H9 (cell line): ENCODE results near the gene GABRG2. TPM values are rescaled to one million over a fixed set of nuclear protein-coding genes. Genes with fewer than 3 reads are reported as not detected.

ENCODE experiments used
- DNase-seq: peaks from one replicate; pipeline ENCODE4 v3.0.0-alpha.2; 2017
- H2AFZ ChIP-seq: one replicate; pipeline ENCODE4 v1.6.1; 2013; ENCODE audit warnings: mild to moderate bottlenecking, low read length, control low read depth, moderate library complexity
- H2AK5ac ChIP-seq: 2 replicates; pipeline ENCODE4 v1.6.1; 2013; ENCODE audit warnings: low read length, control low read depth, mixed read lengths; ENCODE audit not compliant: insufficient read length
- H2BK120ac ChIP-seq: one replicate; pipeline ENCODE4 v1.6.1; 2013; ENCODE audit warnings: low read depth, mild to moderate bottlenecking, low read length, control low read depth, inconsistent platforms; ENCODE audit not compliant: poor library complexity, severe bottlenecking
- H2BK12ac ChIP-seq: 2 replicates; pipeline ENCODE4 v1.6.1; 2013; ENCODE audit warnings: low read length, control low read depth, mixed read lengths, low read depth; ENCODE audit not compliant: insufficient read length
- H2BK15ac ChIP-seq: 2 replicates; pipeline ENCODE4 v1.6.1; 2013; ENCODE audit warnings: low read depth, low read length, control low read depth
- H2BK20ac ChIP-seq: one replicate; pipeline ENCODE4 v1.6.1; 2013; ENCODE audit warnings: low read depth, mild to moderate bottlenecking, low read length, control low read depth, inconsistent platforms; ENCODE audit not compliant: poor library complexity, severe bottlenecking
- H2BK5ac ChIP-seq: 2 replicates; pipeline ENCODE4 v1.6.1; 2013; ENCODE audit warnings: low read length, control low read depth, mixed read lengths; ENCODE audit not compliant: insufficient read length
- H3K14ac ChIP-seq: 2 replicates; pipeline ENCODE4 v1.6.1; 2013; ENCODE audit warnings: low read length, control low read depth; ENCODE audit not compliant: insufficient read depth
- H3K18ac ChIP-seq: 2 replicates; pipeline ENCODE4 v1.6.1; 2013; ENCODE audit warnings: low read depth, mild to moderate bottlenecking, mixed read lengths, low read length, control low read depth; ENCODE audit not compliant: insufficient read length
- H3K23ac ChIP-seq: 2 replicates; pipeline ENCODE4 v1.6.1; 2013; ENCODE audit warnings: low read length, control low read depth, mixed read lengths, low read depth; ENCODE audit not compliant: insufficient read length
- H3K23me2 ChIP-seq: 2 replicates; pipeline ENCODE4 v1.6.1; 2013; ENCODE audit warnings: low read depth, mild to moderate bottlenecking, mixed read lengths, low read length, control low read depth; ENCODE audit not compliant: insufficient read length, poor library complexity, severe bottlenecking
- H3K27ac ChIP-seq: 2 replicates; pipeline ENCODE4 v1.5.1; 2013; ENCODE audit warnings: low read length, control low read depth, mixed read lengths, low read depth; ENCODE audit not compliant: insufficient read length
- H3K27me3 ChIP-seq: 2 replicates; pipeline ENCODE4 v1.6.1; 2013; ENCODE audit warnings: low read length, control low read depth, inconsistent platforms; ENCODE audit not compliant: insufficient read depth
- H3K4ac ChIP-seq: 2 replicates; pipeline ENCODE4 v1.6.1; 2013; ENCODE audit warnings: low read depth, mild to moderate bottlenecking, control low read depth, inconsistent platforms, low read length, moderate library complexity
- H3K4me1 ChIP-seq: 2 replicates; pipeline ENCODE4 v1.6.1; 2013; ENCODE audit warnings: low read length, control low read depth, inconsistent platforms; ENCODE audit not compliant: insufficient read depth
- H3K4me2 ChIP-seq: 2 replicates; pipeline ENCODE4 v1.6.1; 2013; ENCODE audit warnings: low read length, control low read depth, mixed read lengths; ENCODE audit not compliant: insufficient read length, insufficient read depth
- H3K56ac ChIP-seq: 2 replicates; pipeline ENCODE4 v1.6.1; 2013; ENCODE audit warnings: low read depth, mild to moderate bottlenecking, mixed read lengths, low read length, control low read depth; ENCODE audit not compliant: insufficient read length
- H3K79me1 ChIP-seq: 2 replicates; pipeline ENCODE4 v1.6.1; 2013; ENCODE audit warnings: low read depth, mild to moderate bottlenecking, moderate library complexity, low read length, control low read depth, inconsistent platforms; ENCODE audit not compliant: insufficient read depth, poor library complexity, severe bottlenecking
- H3K79me2 ChIP-seq: 2 replicates; pipeline ENCODE4 v1.6.1; 2013; ENCODE audit warnings: low read length, control low read depth, inconsistent platforms; ENCODE audit not compliant: insufficient read depth
- H3K9ac ChIP-seq: 2 replicates; pipeline ENCODE4 v1.6.1; 2013; ENCODE audit warnings: low read length, control low read depth, mixed read lengths; ENCODE audit not compliant: insufficient read length; ENCODE audit errors: extremely low read depth
- H3K9me3 ChIP-seq: one replicate; pipeline ENCODE4 v1.6.1; 2013; ENCODE audit warnings: low read depth, low read length, inconsistent platforms; ENCODE audit not compliant: control insufficient read depth
- H3T11ph ChIP-seq: one replicate; pipeline ENCODE4 v1.6.1; 2013; ENCODE audit warnings: mild to moderate bottlenecking, low read length, control low read depth, inconsistent platforms
- H4K20me1 ChIP-seq: one replicate; pipeline ENCODE4 v1.6.1; 2013; ENCODE audit not compliant: control insufficient read depth, insufficient read length, insufficient read depth
- H4K5ac ChIP-seq: 2 replicates; pipeline ENCODE4 v1.6.1; 2013; ENCODE audit warnings: low read depth, mild to moderate bottlenecking, mixed read lengths, low read length, control low read depth; ENCODE audit not compliant: insufficient read length
- H4K8ac ChIP-seq: replicated peaks from 2 replicates; pipeline ENCODE4 v1.6.1; 2013; ENCODE audit warnings: low read length, control low read depth, mixed read lengths, low read depth; ENCODE audit not compliant: insufficient read length
- H4K91ac ChIP-seq: 2 replicates; pipeline ENCODE4 v1.6.1; 2013; ENCODE audit warnings: low read depth, mild to moderate bottlenecking, moderate library complexity, mixed read lengths, low read length, control low read depth; ENCODE audit not compliant: insufficient read length
- H3K27ac Mint-ChIP-seq, 3 experiments: 2 replicates in 2 of 3; 3 replicates in 1 of 3; pipeline ENCODE4 v1.8.0; 2020 to 2021; ENCODE audit warnings: mixed read lengths in 3 of 3, mild to moderate bottlenecking in 1 of 3, moderate library complexity in 1 of 3
- H3K27me3 Mint-ChIP-seq: 2 replicates; pipeline ENCODE4 v1.8.0; 2021; ENCODE audit warnings: low read depth, mild to moderate bottlenecking, moderate library complexity, mixed read lengths
- H3K36me3 Mint-ChIP-seq, 3 experiments: 2 replicates in 2 of 3; 3 replicates in 1 of 3; pipeline ENCODE4 v1.8.0; 2020 to 2021; ENCODE audit warnings: low read depth in 3 of 3, mixed read lengths in 3 of 3; ENCODE audit not compliant: insufficient read depth in 1 of 3
- H3K4me1 Mint-ChIP-seq, 2 experiments: 2 replicates each; pipeline ENCODE4 v1.8.0; 2020; ENCODE audit warnings: mixed read lengths in 2 of 2
- H3K4me3 Mint-ChIP-seq, 2 experiments: 2 replicates in 1 of 2; 3 replicates in 1 of 2; pipeline ENCODE4 v1.8.0; 2020 to 2021; ENCODE audit warnings: mild to moderate bottlenecking in 2 of 2, mixed read lengths in 2 of 2, moderate library complexity in 1 of 2
- H3K9me3 Mint-ChIP-seq, 2 experiments: 2 replicates in 1 of 2; 3 replicates in 1 of 2; pipeline ENCODE4 v1.8.0; 2020; ENCODE audit warnings: mild to moderate bottlenecking in 2 of 2, mixed read lengths in 2 of 2, moderate library complexity in 1 of 2
- CTCF ChIP-seq: fragments of 200-600 bp; sonication (generic); conservative IDR thresholded peaks from 3 replicates; pipeline ENCODE4 v1.8.0; 2021; ENCODE audit warnings: antibody characterized with exemption, mild to moderate bottlenecking
- WGBS: extraction: QIAGEN DNeasy Blood & Tissue Kit; methylation state at CpG from one replicate; pipeline ENCODE4 v1.1.7; 2013; ENCODE audit warnings: missing lambda C conversion rate, low lambda C conversion rate, mixed read lengths; ENCODE audit not compliant: insufficient read length; ENCODE audit errors: extremely low coverage; 5-methylcytosine and 5-hydroxymethylcytosine counted together
- total RNA-seq: library from RNA; stranded (reverse); gene quantifications from 2 replicates; pipeline ENCODE4 v1.2.1, GENCODE V29; 2021

Gene GABRG2
- total RNA-seq, 1 experiment from 2014 or later, result 0.98 TPM

- H3K27ac Mint-ChIP-seq, result no peak overlapping the region
- H3K4ac ChIP-seq, result no peak overlapping the region
- H2BK20ac ChIP-seq, result no peak overlapping the region
- H3K4me1 ChIP-seq, result no peaks in the 10 kb centered on the region
- no peaks in the 10 kb centered on the region for H4K20me1 ChIP-seq
- H3K4me2 ChIP-seq, result no peak overlapping the region
- WGBS, result no CpG with 5 or more reads among the region's 1 CpG
- H3K79me2 ChIP-seq, result no peaks in the 10 kb centered on the region
- H3K27ac ChIP-seq, result no peak overlapping the region
- H2BK12ac ChIP-seq, result no peak overlapping the region
- no peak for TF ChIP-seq CTCF
- no peak overlapping the region for H4K8ac ChIP-seq
- no peaks in the 10 kb centered on the region for H3K79me1 ChIP-seq
- no peak for DNase-seq
- peaks cover 0 to 7% of the 10 kb centered on the region in 2 experiments; a peak in 2 of 4 replicates for H3K4me1 Mint-ChIP-seq
- H3K27me3 ChIP-seq, result no peaks in the 10 kb centered on the region
- no peaks in the 10 kb centered on the region for H3K27me3 Mint-ChIP-seq
- H2AK5ac ChIP-seq, result no peak overlapping the region
- H3K18ac ChIP-seq, result no peak overlapping the region
- H3K9me3 ChIP-seq, result no peaks in the 10 kb centered on the region
- no peak overlapping the region for H4K91ac ChIP-seq
- H3K23me2 ChIP-seq, result no peaks in the 10 kb centered on the region
- H3K9me3 Mint-ChIP-seq, result no peaks in the 10 kb centered on the region
- no peak overlapping the region for H3K4me3 Mint-ChIP-seq
- no peak overlapping the region for H2BK120ac ChIP-seq
- H4K5ac ChIP-seq, result no peak overlapping the region
- H3K9ac ChIP-seq, result no peak overlapping the region
- H3K14ac ChIP-seq, result no peak overlapping the region
- no peak overlapping the region for H3K56ac ChIP-seq
- H3T11ph ChIP-seq, result no peak overlapping the region
- H2BK5ac ChIP-seq, result no peak overlapping the region
- no peaks in the 10 kb centered on the region for H3K36me3 Mint-ChIP-seq
- H3K23ac ChIP-seq, result no peak overlapping the region
- no peak overlapping the region for H2BK15ac ChIP-seq
- H2AFZ ChIP-seq, result no peak overlapping the region
Observed at GRCh38 chr5:162196351-162196750, 128.8 kb downstream of the GABRG2 start.
